Psoas muscle (tissue), 8 donors: ENCODE measurements around the gene WASF2. TPM values are rescaled to one million over a fixed set of nuclear protein-coding genes. Genes with fewer than 3 reads are reported as not detected.
A peak's percentile ranks its signal among the peaks of the same experiment; 100 is the strongest.

Experiments used
- ATAC-seq, 4 donors: fragments of 200-7000 bp; cut with Tn5 transposase; one replicate each; pipeline ENCODE4 v1.9.1; 2020; ENCODE audit warnings: moderate library complexity in 3 of 4, mild to moderate bottlenecking in 2 of 4
- DNase-seq, 2 donors: peaks; one replicate each; pipeline ENCODE4 v3.0.0-alpha.2; 2020
- H3K27ac ChIP-seq: fragments of 200-600 bp; one replicate; pipeline ENCODE4 v1.8.0; 2022
- H3K27me3 ChIP-seq, 3 donors: fragments of 200-600 bp in 1 of 3; one replicate each; pipeline versions ENCODE4 v1.6.1 to v1.8.0; 2013 to 2022; ENCODE audit warnings: low read length in 2 of 3, mild to moderate bottlenecking in 2 of 3, moderate library complexity in 1 of 3; ENCODE audit not compliant: insufficient read depth in 3 of 3
- H3K36me3 ChIP-seq, 2 donors: fragments of 200-600 bp in 1 of 2; one replicate each; pipeline versions ENCODE4 v1.6.1 to v1.8.0; 2013 to 2022; ENCODE audit warnings: low read depth in 1 of 2, mild to moderate bottlenecking in 1 of 2, moderate library complexity in 1 of 2; ENCODE audit not compliant: insufficient read depth in 1 of 2
- H3K4me1 ChIP-seq: fragments of 200-600 bp; one replicate; pipeline ENCODE4 v1.8.0; 2022
- H3K4me3 ChIP-seq: fragments of 200-600 bp; one replicate; pipeline ENCODE4 v1.8.0; 2022; ENCODE audit warnings: mild to moderate bottlenecking
- H3K9me3 ChIP-seq: fragments of 200-600 bp; one replicate; pipeline ENCODE4 v1.8.0; 2022
- CTCF ChIP-seq: fragments of 200-600 bp; IDR thresholded peaks from one replicate; pipeline ENCODE4 v1.8.0; 2022; ENCODE audit warnings: antibody characterized with exemption
- WGBS, 3 donors: extraction: QIAGEN DNeasy Blood & Tissue Kit; methylation state at CpG; one replicate each; pipeline versions ENCODE4 v1.1.6 to v1.1.7; 2013; 5-methylcytosine and 5-hydroxymethylcytosine counted together
- intact Hi-C, 2 donors: fragments of 100-400 bp; cut with DNase I; formaldehyde crosslinking; loops; one replicate each; pipeline versions ENCODE4 v1.11.0 to v1.14.2; 2022
- polyA plus RNA-seq, 3 donors: library from polyadenylated mRNA; stranded (reverse); fragments of 200-250 nt; gene quantifications; one replicate each; pipeline ENCODE4 v1.2.3, GENCODE V29; 2013
- total RNA-seq, 4 donors: library from RNA; stranded (reverse); fragmentation: NEBNext Ultra II Directional in 2 of 4; extraction: Animal tissue kit (Norgen Biotek cat#: 25700) in 2 of 4; gene quantifications; one replicate each; pipeline versions ENCODE4 v1.2.1 to v1.2.4, GENCODE V29; 2021 to 2023
- donor health status: healthy with polysubstance abuse.
- donor health status: DM: no; HTN: no; CAD: no; lungs with moderate emphysema.
- donor health status: Bipolar disorder and iron deficiency.
- donor health status: healthy.
- donor health status: DM: yes; HTN: yes; CAD: no.
- donor health status: DM: no; HTN: no; CAD: no.
- donor health status: DM: no; HTN: no; CAD: no.
- donor health status: DM: yes; HTN: yes; CAD: no.

The WASF2 gene
- total and polyA plus RNA-seq, 7 donors = 7.9 to 40.6 (median 29.4) TPM

- TF ChIP-seq CTCF = no peak
- intact Hi-C loops = no loop called here
- WGBS, 3 donors = 44 to 66% (median 48%) methylated on average over 15 of the region's 15 CpGs
- Histone ChIP-seq H3K9me3 (no peaks in the 10 kb centered on the region), H3K4me1 (peaks cover 55% of the 10 kb centered on the region), H3K27me3 (no peaks in the 10 kb centered on the region), H3K4me3 (peak overlapping the region; percentile 18), H3K36me3 (peaks cover 0 to 29% of the 10 kb centered on the region in 2 donors), H3K27ac (peak overlapping the region; percentile 95)
- no peak for DNase-seq
- no peak for ATAC-seq
Observed at GRCh38 chr1:27536010-27536757, 46.2 kb upstream of the WASF2 start.

- ATAC-seq (no peak), DNase-seq (no peak)
- no peak for TF ChIP-seq CTCF
- no peaks in the 10 kb centered on the region for H3K27me3 ChIP-seq
- H3K4me3 ChIP-seq = no peak overlapping the region
- WGBS, 3 donors = 28 to 33% (median 29%) methylated on average over 2 of the region's 2 CpGs
- intact Hi-C loops = no loop called here
- H3K27ac ChIP-seq = peak overlapping the region; percentile 95
- H3K4me1 ChIP-seq = peaks cover 47% of the 10 kb centered on the region
- H3K36me3 ChIP-seq = peaks cover 0 to 29% of the 10 kb centered on the region in 2 donors
- no peaks in the 10 kb centered on the region for H3K9me3 ChIP-seq
Observed at GRCh38 chr1:27535386-27535785, 45.4 kb upstream of the WASF2 start.

DNA sequence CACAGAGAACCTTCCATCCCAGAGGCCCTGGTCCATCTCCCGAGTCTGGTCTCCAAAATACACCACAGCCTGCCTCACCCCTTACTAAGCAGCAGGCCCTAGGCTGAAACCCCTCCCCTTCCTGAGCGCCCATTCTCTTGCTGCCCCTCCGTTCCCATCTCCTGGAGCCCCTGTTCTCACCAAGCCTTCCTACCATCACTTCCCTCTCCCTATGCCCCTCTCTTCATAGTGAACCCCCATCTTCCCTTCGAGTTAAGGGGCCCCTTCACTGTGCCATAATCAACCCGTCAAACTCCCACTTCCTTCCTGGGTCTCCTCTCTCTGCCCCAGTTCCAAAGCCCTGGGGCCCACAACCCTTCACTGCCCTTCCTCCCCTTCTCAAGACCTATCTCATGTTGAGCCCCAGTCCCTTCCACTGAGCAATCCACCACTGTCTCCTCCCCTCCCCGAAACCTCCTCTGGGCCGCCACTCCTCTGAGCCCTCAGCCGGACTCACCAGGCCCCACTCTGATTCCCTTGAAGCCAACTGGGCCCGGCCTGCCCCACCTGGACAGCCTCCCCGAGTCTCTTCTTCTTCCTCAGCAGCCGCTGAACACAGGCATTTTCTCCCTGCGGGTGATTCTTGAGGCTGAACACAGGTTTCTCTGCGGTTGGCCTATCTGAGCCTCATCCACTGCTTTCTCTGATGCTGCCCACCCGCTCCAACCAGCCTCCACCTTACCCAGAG lies 42.2 kb upstream of the WASF2 start:
- DNase-seq (no peak), ATAC-seq (no peak)
- 84 to 87% (median 86%) methylated on average over 14 of the region's 14 CpGs for WGBS, 3 donors
- intact Hi-C loops = no loop called here
- Histone ChIP-seq H3K4me3 (no peak overlapping the region), H3K4me1 (peaks cover 42% of the 10 kb centered on the region), H3K27me3 (no peaks in the 10 kb centered on the region), H3K36me3 (peaks cover 0 to 29% of the 10 kb centered on the region in 2 donors), H3K9me3 (no peaks in the 10 kb centered on the region), H3K27ac (peak overlapping the region; percentile 43)
- no peak for TF ChIP-seq CTCF

DNA sequence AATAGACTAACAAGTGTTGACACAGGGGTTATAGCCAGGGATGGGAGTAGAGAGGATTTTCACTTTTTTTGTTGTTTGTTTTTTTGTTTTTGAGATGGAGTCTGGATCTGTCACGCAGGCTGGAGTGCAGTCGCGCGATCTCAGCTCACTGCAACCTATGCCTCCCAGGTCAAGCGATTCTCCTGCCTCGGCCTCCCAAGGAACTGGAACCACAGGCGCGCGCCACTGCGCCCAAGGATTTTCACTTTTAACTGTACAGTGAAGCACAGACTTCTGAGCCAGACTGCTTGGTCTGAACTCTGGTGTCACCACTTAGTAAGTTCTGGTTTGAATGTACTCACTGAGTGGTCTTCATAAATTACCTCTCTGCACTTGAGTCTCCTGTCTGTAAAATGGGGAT lies 40.2 kb upstream of the WASF2 start:
- intact Hi-C loops = no loop called here
- Histone ChIP-seq H3K36me3 (peaks cover 0 to 23% of the 10 kb centered on the region in 2 donors), H3K4me1 (peaks cover 38% of the 10 kb centered on the region), H3K4me3 (no peak overlapping the region), H3K27me3 (no peaks in the 10 kb centered on the region), H3K27ac (peak overlapping the region; percentile 94), H3K9me3 (no peaks in the 10 kb centered on the region)
- TF ChIP-seq CTCF = no peak
- DNase-seq = no peak
- no peak for ATAC-seq
- WGBS, 3 donors = 90 to 95% (median 94%) methylated on average over 10 of the region's 10 CpGs
